ENCODE data around the gene GSTM1. TPM values are rescaled to one million over a fixed set of nuclear protein-coding genes. Genes with fewer than 3 reads are reported as not detected.
A peak's percentile ranks its signal among the peaks of the same experiment; 100 is the strongest.

The GSTM1 gene
- polyA plus RNA-seq, 3 donors = 13.5 to 27.7 TPM; not detected in 1

DNA sequence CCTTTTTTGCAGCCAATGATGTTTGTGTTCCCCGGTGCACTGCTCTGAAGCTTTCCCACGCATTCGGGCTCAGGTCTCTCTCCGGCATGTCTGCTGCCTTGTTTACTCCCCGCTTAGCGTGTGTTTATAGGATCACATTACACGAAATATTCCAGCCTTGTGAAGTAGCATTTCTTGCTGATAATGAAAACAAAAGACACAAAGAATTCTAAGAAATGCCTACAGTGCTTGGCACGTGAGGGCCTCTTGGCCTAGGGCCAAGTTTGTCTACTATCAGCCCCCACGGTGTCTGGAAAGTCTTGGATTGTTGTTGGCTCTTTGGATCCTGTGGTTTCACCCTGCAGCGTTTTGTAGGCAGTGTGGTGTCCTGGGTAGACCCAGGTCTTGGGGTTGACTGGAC lies 42.9 kb upstream of the GSTM1 start:
- H3K9me3 Mint-ChIP-seq = peaks cover 0 to 5% (median 0%) of the 10 kb centered on the region in 7 donors
- no peak overlapping the region for H3K9ac ChIP-seq (ENCODE audit: insufficient read depth, low read length, poor library complexity, severe bottlenecking)
- H3K27ac ChIP-seq (ENCODE audit: low read depth in 1 of 2, low read length in 2 of 2) = no peak overlapping the region
- H3K36me3 ChIP-seq (replicated peaks in 1 of 2; ENCODE audit: control insufficient read depth in 1 of 2, insufficient read depth in 2 of 2, low read length in 2 of 2) = no peaks in the 10 kb centered on the region
- no peak overlapping the region for H3K4me3 Mint-ChIP-seq
- peaks cover 0 to 2% of the 10 kb centered on the region in 2 donors for H3K36me3 Mint-ChIP-seq
- no peak overlapping the region for H2AFZ ChIP-seq (ENCODE audit: insufficient read depth, low read depth, low read length, poor library complexity, severe bottlenecking)
- H3K27me3 ChIP-seq (ENCODE audit: control insufficient read depth in 2 of 2, insufficient read depth in 2 of 2, low read length in 2 of 2) = no peaks in the 10 kb centered on the region
- intact Hi-C loops (cut with micrococcal nuclease) = loop anchor here (5.0 to 10.0 kb wide), 2 partner anchors 340 to 368 kb away; partner anchors contain the start of gene AHCYL1 (in 1 of the 2)
- DNase-seq = no peak
- H3K4me1 ChIP-seq (ENCODE audit: control insufficient read depth in 1 of 2, insufficient read depth in 2 of 2, low read length in 2 of 2) = peaks cover 7 to 14% of the 10 kb centered on the region in 2 donors
- H3K27me3 Mint-ChIP-seq (ENCODE audit: low read depth in 3 of 3) = peaks cover 2 to 7% (median 5%) of the 10 kb centered on the region in 3 donors
- H4K20me1 ChIP-seq (ENCODE audit: insufficient read depth, low read length) = no peaks in the 10 kb centered on the region
- no CpG with 5 or more reads among the region's 10 CpGs for WGBS (ENCODE audit: insufficient coverage)
- H3K4me2 ChIP-seq (replicated peaks; ENCODE audit: extremely low read depth, low read length, poor library complexity, severe bottlenecking) = no peak overlapping the region
- no peak for TF ChIP-seq CTCF (IDR thresholded peaks at IDR 0.05)
- H3K9me3 ChIP-seq (replicated peaks in 1 of 2; ENCODE audit: control insufficient read depth in 1 of 2, insufficient read depth in 1 of 2, low read length in 2 of 2) = no peaks in the 10 kb centered on the region
- H3K79me2 ChIP-seq (ENCODE audit: insufficient read depth, low read length) = no peaks in the 10 kb centered on the region
- no peak overlapping the region for H3K4me3 ChIP-seq (replicated peaks in 1 of 3; ENCODE audit: low read depth in 2 of 3, low read length in 3 of 3)
- peaks cover 16% of the 10 kb centered on the region for H3K4me1 Mint-ChIP-seq
- no peak overlapping the region for H3K27ac Mint-ChIP-seq

DNA sequence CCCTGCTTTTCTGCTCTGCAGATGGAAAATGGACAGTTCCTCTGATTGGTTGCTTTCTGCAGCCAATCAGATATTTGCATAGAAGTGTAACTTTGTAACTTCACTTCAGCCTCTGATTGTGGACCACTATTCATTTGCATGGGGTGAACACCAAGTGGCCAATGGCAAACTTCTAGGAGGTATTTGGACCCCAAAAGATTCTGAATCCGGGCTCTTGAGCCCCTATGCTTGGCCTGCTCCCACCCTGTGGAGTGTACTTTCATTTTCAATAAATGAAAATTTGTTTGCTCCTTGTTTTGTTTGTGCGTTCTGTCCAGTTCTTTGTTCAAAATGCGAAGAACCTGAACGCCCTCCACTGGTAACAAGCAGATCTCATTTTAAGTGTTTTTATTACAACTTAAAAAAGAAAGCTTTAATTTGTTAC lies 38.1 kb upstream of the GSTM1 start:
- no peaks in the 10 kb centered on the region for H4K20me1 ChIP-seq (ENCODE audit: insufficient read depth, low read length)
- no peak overlapping the region for H3K27ac Mint-ChIP-seq
- H3K4me2 ChIP-seq (replicated peaks; ENCODE audit: extremely low read depth, low read length, poor library complexity, severe bottlenecking) = peak overlapping the region; percentile 35
- peak; percentile 26 for TF ChIP-seq CTCF (IDR thresholded peaks at IDR 0.05)
- H3K9me3 ChIP-seq (replicated peaks in 1 of 2; ENCODE audit: control insufficient read depth in 1 of 2, insufficient read depth in 1 of 2, low read length in 2 of 2) = no peaks in the 10 kb centered on the region
- no peak overlapping the region for H3K9ac ChIP-seq (ENCODE audit: insufficient read depth, low read length, poor library complexity, severe bottlenecking)
- no peaks in the 10 kb centered on the region for H3K36me3 ChIP-seq (replicated peaks in 1 of 2; ENCODE audit: control insufficient read depth in 1 of 2, insufficient read depth in 2 of 2, low read length in 2 of 2)
- H3K4me3 ChIP-seq (replicated peaks in 1 of 3; ENCODE audit: low read depth in 2 of 3, low read length in 3 of 3) = peak overlapping the region in 1 of 3 experiments; percentile 49
- H3K9me3 Mint-ChIP-seq = peaks cover 0 to 5% (median 0%) of the 10 kb centered on the region in 7 donors
- no peaks in the 10 kb centered on the region for H3K4me1 ChIP-seq (ENCODE audit: control insufficient read depth in 1 of 2, insufficient read depth in 2 of 2, low read length in 2 of 2)
- H3K27me3 Mint-ChIP-seq (ENCODE audit: low read depth in 3 of 3) = peaks cover 2 to 19% (median 3%) of the 10 kb centered on the region in 3 donors
- WGBS (ENCODE audit: insufficient coverage) = no CpG with 5 or more reads among the region's 4 CpGs
- no peak overlapping the region for H2AFZ ChIP-seq (ENCODE audit: insufficient read depth, low read depth, low read length, poor library complexity, severe bottlenecking)
- intact Hi-C loops (cut with micrococcal nuclease) = loop anchor here in 1 of 2 donors (10.0 kb wide), 1 partner anchor 335 kb away; the partner anchor contains the start of gene AHCYL1
- H3K4me1 Mint-ChIP-seq = no peaks in the 10 kb centered on the region
- peak overlapping the region in 1 of 2 donors; percentile 75 for H3K4me3 Mint-ChIP-seq
- no peaks in the 10 kb centered on the region for H3K79me2 ChIP-seq (ENCODE audit: insufficient read depth, low read length)
- no peaks in the 10 kb centered on the region for H3K36me3 Mint-ChIP-seq
- H3K27ac ChIP-seq (ENCODE audit: low read depth in 1 of 2, low read length in 2 of 2) = no peak overlapping the region
- DNase-seq = no peak
- H3K27me3 ChIP-seq (ENCODE audit: control insufficient read depth in 2 of 2, insufficient read depth in 2 of 2, low read length in 2 of 2) = no peaks in the 10 kb centered on the region

All from CD14-positive monocyte (primary cell).